ENCODE data around the gene ZNF385C.

Gene ZNF385C

DNA sequence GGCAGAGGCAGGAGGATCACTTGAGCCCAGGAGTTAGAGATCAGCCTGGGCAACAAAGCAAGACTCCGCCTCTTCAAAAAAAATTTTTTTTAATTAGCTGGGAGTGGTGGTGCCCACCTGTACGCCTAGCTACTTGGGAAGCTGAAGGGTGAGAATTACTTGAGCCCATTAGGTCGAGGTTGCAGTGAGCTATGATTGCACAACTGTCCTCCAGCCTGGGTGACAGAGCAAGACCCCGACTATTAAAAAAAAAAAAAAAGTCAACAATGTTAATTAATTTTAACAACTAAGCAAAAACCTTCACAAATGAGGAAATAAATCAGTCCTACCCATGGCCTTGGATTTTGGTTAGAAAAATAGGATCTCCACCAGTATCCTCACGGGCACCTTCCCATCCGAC, 8.9 kb upstream of the ZNF385C start:
- no peak for DNase-seq

DNA sequence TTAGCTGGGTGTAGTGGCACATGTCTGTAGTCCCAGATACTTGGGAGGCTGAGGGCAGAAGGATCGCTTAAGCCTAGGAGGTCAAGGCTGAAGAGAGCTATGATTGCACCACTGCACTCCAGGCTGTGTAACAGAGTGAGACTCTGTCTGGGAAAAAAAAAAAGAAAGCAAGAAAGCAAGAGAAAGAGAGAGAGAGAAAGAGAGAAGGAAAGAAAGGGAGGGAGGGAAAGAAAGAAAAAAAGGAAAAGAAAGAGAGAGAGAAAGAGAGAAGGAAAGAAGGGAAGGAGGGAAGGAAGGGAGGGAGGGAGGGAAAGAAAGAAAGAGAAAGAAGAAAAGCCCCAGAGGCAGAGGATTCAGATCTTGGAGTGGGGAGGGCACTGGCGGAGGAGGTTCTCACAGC, 7.7 kb upstream of the ZNF385C start:
- DNase-seq = no peak

GRCh38 chr17:42104264-42104663, 6.0 kb upstream of the ZNF385C start:
- DNase-seq = no peak

GRCh38 chr17:42103221-42103954, 5.1 kb upstream of the ZNF385C start:
- no peak for DNase-seq

- DNase-seq = peak; percentile 71
Measured at GRCh38 chr17:42101513-42102292, 3.4 kb upstream of the ZNF385C start.

- no peak for DNase-seq
Measured at GRCh38 chr17:42098730-42099399, 592 bp upstream of the ZNF385C start.

GRCh38 chr17:42096360-42097111, 1.7 kb downstream of the ZNF385C start:
- no peak for DNase-seq

DNA sequence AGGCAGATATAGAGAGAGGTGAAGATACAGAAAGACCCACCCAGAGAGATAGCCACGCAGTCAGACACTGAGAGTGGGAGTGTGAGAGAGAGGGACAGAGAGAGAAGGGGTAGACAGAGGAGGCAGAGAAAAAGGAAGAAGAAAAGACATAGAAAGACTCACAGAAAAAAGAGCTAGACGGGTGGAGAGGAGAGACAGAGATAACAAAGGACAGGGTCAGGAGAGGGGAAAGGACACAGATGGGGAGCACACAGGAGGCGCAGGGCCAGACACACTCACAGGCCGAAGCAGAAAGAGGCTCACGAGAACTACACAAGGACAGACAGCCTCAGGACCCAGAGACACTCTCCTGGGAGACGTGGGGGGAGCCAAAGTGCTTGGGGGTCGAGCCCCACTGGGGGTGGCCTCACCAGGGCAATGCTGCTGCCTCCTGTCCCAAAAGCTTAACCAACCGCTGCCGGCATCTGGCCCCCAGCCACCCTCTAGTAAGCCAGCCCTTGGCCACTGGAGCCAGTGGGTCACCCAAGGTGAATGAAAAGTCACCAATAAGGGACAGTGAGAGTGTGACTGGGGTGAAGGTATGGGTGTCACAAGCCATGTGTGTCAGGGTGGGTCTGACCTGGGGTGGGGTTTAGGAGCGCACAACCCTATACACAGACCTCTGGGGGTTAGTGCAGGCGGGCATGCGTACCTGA, 3.8 kb downstream of the ZNF385C start:
- DNase-seq = no peak

- no peak for DNase-seq
Measured at GRCh38 chr17:42092939-42093338, 5.3 kb downstream of the ZNF385C start.

GRCh38 chr17:42090964-42091790, 7.1 kb downstream of the ZNF385C start:
- DNase-seq = no peak

DNA sequence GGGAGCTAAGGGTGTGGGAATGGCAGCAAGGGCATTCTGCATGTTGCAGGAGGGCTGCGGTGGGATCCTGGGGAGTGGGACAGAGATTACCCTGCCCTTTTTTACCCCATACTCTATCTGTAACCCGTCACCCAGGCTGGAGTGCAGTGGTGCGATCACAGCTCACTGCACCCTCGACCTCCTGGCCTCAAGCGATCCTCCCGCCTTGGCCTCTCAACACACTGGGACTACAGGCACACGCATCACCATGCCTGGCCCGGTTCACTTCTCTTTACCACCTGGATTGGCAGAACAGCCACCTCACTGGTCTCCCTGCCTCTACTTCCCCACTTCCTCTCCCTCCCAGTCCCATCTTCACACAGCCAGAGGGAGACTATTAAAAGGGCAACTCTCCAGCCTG, 9.5 kb downstream of the ZNF385C start:
- DNase-seq = no peak

DNA sequence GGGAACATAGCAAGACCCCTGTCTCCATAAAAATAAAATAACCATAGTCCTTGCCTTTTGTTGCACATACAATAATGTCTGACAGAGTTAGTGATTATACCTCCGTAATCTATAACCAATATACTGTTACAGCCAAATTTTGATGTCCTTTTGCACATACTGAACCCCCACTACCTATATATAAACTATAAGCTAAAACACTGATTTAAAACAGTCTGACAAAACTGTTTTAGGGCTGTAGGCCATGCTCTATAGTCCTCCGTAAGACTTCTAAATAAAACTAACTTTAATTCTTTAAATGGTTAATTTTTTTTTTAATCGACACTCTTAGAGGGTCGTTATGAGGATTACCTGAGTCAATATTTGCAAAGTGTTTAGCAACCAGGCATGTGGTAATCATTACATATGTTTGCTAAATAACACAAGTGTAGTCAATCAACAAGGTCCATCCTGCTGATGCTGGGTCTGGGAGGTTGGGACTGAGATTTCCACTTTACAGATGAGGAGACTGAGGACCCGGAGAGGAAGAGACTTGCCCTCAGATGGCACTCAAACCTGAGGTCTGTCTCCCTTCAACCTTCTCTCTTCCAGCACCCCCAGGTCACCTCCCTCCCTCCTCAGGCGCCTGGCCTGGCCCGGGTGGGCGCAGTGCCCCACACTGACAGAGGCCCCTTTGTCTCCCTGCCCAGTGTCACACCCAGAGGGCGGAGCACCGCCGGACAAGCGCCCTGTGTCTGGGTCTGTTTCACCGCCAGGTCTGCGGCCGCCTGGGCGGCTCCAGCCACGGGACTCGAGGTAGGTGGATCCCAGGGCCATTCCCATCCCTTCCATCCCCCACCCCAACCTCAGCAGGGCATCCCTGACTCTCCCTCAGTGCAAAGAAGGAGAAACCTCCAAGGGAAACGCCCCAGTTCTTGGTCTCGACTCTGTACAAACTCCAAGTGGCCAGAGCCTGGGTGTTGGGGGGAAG, 10.3 kb downstream of the ZNF385C start:
- no peak for DNase-seq

GRCh38 chr17:42087042-42087701, 11.1 kb downstream of the ZNF385C start:
- peak; percentile 17 for DNase-seq

GRCh38 chr17:42081516-42082129, 16.6 kb downstream of the ZNF385C start:
- DNase-seq = no peak

- DNase-seq = no peak
Measured at GRCh38 chr17:42079541-42079940, 18.7 kb downstream of the ZNF385C start.

DNA sequence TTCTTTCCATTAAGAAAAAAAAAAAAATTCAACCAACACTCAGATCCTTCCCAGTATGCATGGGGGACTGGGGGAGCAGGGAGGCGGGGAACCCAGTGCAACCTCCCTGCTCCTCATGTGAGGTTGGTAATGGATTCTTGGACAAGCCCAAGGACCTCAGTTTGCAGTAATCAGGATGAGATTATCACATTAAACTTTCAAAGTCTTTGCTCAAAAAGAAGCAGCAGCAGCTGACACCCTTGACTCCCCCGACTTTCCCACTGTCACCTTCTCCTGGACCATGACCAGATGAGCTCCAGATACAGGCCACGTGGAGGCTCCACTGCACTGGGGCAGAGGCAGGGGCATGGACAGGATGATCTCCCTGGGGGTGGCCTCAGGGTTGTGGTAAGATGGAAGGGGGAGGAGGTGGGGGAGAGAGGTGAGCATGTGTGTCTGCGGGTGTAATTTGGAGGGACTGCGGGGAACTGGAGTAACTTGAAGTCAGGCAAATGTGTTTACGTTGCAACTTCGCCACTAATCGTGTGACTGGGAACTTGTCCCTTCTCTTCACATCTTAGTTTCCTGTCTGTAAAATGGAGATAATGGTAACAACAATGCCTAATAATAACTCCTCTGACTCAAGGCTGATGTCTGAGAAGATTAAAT, 19.8 kb downstream of the ZNF385C start:
- DNase-seq = peak; percentile 42

DNA sequence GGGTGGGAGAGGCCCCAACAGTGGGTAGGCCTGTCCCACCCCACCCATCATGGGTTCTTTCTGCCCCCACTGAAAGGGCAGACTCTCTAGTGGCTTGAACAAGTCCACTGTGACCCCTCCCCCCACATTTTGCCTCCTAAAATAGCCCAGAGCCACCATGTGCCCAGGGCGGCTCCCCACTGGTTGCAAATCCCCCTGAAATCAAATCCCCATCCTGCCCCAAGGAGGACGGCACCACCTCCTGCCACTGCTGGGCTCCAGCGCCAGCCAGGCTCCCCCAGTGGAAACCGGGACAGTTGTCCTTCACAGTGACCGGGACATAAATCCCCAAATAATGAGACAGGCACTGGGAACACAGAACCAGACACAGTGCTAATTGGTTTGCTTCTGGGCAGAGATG, 20.5 kb downstream of the ZNF385C start:
- no peak for DNase-seq

DNA sequence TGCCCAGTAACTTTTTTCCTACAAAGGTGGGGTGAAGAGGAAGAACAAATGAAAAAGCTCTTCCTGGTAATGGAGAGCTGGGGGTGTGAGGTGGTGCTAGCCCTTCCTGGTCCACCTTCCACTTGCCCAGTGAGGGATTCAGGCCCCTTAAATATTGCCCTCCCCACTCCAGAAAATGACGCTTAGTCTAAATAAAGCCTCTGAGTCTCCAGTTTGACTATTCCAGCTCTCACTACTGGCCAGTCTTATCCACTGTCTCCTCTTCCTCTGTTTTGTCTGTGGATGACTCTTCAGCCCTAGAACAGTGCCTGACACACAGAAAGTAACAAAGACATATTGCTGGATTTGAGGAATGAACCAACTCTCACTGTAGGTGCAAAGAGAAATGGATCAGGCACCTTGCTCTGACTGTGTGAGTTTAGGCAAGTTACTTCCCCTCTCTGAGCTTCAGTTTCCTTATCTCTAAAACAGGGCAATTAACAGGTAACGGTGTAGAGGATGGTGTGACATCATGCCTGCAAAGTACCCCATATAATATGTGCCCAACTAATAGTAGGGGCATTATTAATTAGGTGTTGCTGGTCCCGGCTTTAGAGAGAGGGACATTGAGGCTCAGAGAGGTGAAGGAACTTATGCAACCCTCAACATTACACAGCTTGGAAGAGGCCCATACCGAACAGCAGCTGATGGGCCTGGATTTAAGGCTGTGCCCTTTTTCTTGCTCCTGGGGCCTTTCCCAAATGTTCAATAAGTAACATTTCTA, 21.3 kb downstream of the ZNF385C start:
- DNase-seq = no peak

All from hematopoietic multipotent progenitor cell treated with erythropoietin and hydrocortisone succinate and interleukin-3 and kit ligand, for 8 days (in vitro differentiated cells).